A673 (cell line): Measurements from ENCODE around the gene GLI3.

Experiments
- CTCF ChIP-seq: fragments of 300-800, 200-600 bp; sonication (generic); conservative IDR thresholded peaks from 2 replicates; pipeline ENCODE4 v1.5.1; 2017; ENCODE audit warnings: low read depth, mild to moderate bottlenecking, antibody characterized with exemption, low read length, moderate library complexity, mixed read lengths
- EZH2 ChIP-seq: fragments of 200-600 bp; sonication (generic); IDR thresholded peaks from 2 replicates; pipeline ENCODE4 v1.6.1; 2017; ENCODE audit warnings: borderline replicate concordance, low read depth, mild to moderate bottlenecking, mixed read lengths, antibody characterized with exemption, low read length; ENCODE audit not compliant: poor library complexity, severe bottlenecking

GRCh38 chr7:42154173-42154572, 82.8 kb downstream of the GLI3 start:
- no peak for TF ChIP-seq CTCF
- no peak for TF ChIP-seq EZH2
